Fibroblast of mammary gland (primary cell): ENCODE measurements around the gene PTGES3.

Source experiments
- DNase-seq: peaks from one replicate; pipeline ENCODE4 v3.0.0-alpha.2; 2010; ENCODE audit warnings: low read depth
- H3K4me3 ChIP-seq: 2 replicates; pipeline ENCODE4 v1.5.1; 2011; ENCODE audit warnings: low read depth, mild to moderate bottlenecking, low read length, moderate library complexity; ENCODE audit not compliant: control insufficient read depth
- TF ChIP-seq, protein P1 (sequence below): conservative IDR thresholded peaks from 2 replicates; pipeline ENCODE4 v1.5.1; 2011; ENCODE audit warnings: low read depth, low read length, inconsistent platforms; ENCODE audit not compliant: control insufficient read depth, insufficient read depth

Gene PTGES3

GRCh38 chr12:56641219-56641618, 46.9 kb downstream of the PTGES3 start:
- no peak for DNase-seq
- TF ChIP-seq, protein P1, sequence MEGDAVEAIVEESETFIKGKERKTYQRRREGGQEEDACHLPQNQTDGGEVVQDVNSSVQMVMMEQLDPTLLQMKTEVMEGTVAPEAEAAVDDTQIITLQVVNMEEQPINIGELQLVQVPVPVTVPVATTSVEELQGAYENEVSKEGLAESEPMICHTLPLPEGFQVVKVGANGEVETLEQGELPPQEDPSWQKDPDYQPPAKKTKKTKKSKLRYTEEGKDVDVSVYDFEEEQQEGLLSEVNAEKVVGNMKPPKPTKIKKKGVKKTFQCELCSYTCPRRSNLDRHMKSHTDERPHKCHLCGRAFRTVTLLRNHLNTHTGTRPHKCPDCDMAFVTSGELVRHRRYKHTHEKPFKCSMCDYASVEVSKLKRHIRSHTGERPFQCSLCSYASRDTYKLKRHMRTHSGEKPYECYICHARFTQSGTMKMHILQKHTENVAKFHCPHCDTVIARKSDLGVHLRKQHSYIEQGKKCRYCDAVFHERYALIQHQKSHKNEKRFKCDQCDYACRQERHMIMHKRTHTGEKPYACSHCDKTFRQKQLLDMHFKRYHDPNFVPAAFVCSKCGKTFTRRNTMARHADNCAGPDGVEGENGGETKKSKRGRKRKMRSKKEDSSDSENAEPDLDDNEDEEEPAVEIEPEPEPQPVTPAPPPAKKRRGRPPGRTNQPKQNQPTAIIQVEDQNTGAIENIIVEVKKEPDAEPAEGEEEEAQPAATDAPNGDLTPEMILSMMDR = no peak
- no peak overlapping the region for H3K4me3 ChIP-seq

- no peak for DNase-seq
Measured at GRCh38 chr12:56637621-56638020, 50.5 kb downstream of the PTGES3 start.

DNA sequence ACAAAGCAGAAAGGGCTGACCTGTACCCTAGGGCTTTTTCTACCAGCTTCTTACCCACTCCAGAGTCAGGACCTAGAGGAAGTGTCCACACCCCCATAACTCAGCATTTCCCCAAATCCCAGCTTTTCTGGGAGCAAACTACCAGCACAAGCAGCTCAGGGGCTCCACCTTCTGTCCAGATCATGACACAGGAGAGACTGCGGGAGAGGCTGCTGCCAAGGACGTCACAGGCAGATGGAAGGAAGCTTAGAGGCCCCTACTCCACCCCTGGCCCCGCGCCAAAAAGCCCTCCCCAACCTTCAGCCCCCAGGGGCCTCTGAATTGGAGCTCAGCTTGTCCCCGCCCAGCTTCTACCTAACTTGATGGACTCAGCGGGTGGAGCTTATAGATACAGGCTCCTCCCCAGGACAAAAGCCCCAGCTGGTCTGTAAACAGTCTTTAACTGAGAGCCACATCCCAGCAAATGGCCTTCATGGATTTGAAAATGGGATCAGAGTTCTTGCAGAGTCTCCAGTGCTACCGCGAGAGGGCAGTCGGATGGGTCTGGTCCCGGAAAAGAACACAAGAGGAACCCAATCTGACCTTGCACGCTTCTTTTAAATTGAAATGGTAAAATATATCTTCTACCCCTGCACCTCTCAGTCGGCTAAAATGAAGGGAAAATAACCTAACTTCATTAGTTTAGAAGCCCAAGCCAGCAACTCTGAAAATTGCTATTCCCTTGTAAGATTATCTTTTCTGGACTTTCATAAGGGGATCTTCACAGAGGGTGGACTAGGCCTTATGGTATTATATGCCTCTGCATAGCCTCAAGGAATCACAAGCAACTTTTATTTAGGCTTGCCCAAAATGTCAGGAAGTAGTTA, 51.2 kb downstream of the PTGES3 start:
- H3K4me3 ChIP-seq = peak overlapping the region; percentile 83
- DNase-seq = peak; percentile 100
- TF ChIP-seq, protein P1 = peak; percentile 72

More at GRCh38 chr12:56637621-56638020, 50.5 kb downstream of the PTGES3 start:
- H3K4me3 ChIP-seq = no peak overlapping the region
- TF ChIP-seq, protein P1 = no peak

- peak; percentile 83 for DNase-seq
- TF ChIP-seq, protein P1 = no peak
- H3K4me3 ChIP-seq = peak overlapping the region; percentile 83
Measured at GRCh38 chr12:56635806-56636674, 52.0 kb downstream of the PTGES3 start.

DNA sequence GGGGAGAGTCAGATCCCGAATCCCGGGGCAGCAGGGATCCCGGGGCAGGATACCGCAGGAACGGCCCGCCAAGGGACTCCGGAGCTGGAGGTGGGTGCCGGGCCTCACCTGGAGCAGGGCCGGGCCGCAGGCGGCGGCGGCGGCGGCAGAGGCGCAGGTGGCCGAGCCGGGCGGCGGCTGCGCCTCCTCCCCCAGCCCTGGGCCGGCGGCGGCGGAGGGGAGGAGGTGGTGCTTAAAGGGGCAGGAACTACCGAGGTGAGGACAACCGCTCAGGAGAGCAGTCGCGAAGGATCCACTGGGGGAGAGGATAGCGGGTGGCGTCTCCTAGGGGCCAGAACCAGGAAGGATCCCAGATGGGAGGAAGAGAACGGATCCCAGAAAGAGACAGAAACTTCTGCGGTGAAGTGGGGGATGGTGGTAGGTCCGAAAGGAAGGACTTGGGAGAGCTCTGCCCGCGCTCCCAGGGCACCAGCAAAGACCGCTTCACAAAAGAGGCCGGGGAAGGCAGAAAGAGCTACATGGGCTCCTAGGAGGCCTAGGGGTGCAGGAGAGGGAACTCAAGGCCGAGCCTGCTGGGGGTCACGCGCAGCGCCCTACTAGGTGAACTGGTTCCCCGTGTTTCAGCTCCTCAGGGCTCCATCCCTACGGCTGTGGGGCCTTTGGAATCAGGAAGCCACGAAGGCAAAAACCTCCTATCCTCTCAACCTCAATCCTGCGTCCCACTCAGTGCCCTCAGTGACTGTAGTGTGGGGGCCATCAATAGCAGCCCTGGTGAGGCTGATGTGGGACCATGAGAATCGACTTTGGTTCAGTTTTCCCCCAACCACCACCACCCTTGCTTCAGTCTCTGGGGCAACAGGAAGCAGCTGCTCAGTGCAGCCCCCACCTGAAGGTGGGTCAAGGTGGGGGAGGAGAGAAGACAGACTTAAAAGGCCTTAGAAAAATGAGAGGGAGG, 53.0 kb downstream of the PTGES3 start:
- TF ChIP-seq, protein P1 = peak; percentile 60
- H3K4me3 ChIP-seq = peak overlapping the region; percentile 83
- peak; percentile 85 for DNase-seq
